ENCODE data around the gene SLC44A1. TPM values are rescaled to one million over a fixed set of nuclear protein-coding genes. Genes with fewer than 3 reads are reported as not detected.
A peak's percentile ranks its signal among the peaks of the same experiment; 100 is the strongest.

Gene SLC44A1
- total RNA-seq, 1 experiment from 2014 or later = 25.0 TPM

GRCh38 chr9:105406369-105406768 lies 161.9 kb downstream of the SLC44A1 start:
- in situ Hi-C loops (cut with HindIII; ENCODE audit: low sequenced_read_pairs) = no loop called here
- no peak for DNase-seq (ENCODE audit: low spot score)

DNA sequence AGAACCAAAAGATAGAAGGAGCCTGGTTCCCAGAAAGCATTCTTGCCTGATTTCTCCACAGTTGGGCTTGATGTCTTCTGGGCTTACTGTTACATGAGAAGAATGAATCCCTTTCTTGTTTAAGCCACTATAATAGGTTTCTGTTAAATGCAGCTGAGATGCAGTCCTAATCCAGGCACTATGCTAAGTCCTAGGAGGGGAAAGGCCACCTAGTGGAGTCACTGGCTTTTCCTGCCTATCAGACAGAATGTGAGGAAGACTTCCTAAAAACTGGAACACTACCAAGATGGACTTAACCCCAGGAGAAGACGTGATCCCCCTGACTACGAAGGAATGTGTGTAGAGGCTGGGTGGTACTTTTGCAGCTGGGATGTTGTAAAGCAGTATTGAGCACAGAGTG lies 169.1 kb downstream of the SLC44A1 start:
- in situ Hi-C loops (cut with HindIII; ENCODE audit: low sequenced_read_pairs) = no loop called here
- DNase-seq (ENCODE audit: low spot score) = peak; percentile 32

- DNase-seq (ENCODE audit: low spot score) = peak; percentile 74
- in situ Hi-C loops (cut with HindIII; ENCODE audit: low sequenced_read_pairs) = no loop called here
These were observed 170.7 kb downstream of the SLC44A1 start for GRCh38 chr9:105414947-105415661.

- DNase-seq (ENCODE audit: low spot score) = no peak
- in situ Hi-C loops (cut with HindIII; ENCODE audit: low sequenced_read_pairs) = no loop called here
These were observed 171.2 kb downstream of the SLC44A1 start for GRCh38 chr9:105415662-105415980.

DNA sequence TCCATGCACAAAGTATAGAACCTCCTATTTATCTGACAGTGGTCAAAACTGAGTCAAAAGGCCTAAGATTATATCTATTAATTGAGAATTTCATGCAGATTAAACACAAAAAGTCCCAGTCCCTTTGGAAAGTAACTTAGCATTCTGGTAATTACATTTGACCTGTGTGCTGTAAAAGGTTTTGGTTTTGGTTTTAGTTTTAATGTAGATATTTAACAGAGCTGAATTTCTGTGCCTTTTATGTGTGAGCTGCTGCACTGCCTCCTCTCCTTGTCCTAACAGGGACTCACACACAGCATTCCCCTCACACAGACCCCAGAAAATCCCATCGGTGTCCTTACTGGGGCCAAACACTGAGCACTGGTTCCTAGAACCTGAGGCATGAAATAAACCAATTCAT lies 172.4 kb downstream of the SLC44A1 start:
- in situ Hi-C loops (cut with HindIII; ENCODE audit: low sequenced_read_pairs) = no loop called here
- DNase-seq (ENCODE audit: low spot score) = no peak

DNA sequence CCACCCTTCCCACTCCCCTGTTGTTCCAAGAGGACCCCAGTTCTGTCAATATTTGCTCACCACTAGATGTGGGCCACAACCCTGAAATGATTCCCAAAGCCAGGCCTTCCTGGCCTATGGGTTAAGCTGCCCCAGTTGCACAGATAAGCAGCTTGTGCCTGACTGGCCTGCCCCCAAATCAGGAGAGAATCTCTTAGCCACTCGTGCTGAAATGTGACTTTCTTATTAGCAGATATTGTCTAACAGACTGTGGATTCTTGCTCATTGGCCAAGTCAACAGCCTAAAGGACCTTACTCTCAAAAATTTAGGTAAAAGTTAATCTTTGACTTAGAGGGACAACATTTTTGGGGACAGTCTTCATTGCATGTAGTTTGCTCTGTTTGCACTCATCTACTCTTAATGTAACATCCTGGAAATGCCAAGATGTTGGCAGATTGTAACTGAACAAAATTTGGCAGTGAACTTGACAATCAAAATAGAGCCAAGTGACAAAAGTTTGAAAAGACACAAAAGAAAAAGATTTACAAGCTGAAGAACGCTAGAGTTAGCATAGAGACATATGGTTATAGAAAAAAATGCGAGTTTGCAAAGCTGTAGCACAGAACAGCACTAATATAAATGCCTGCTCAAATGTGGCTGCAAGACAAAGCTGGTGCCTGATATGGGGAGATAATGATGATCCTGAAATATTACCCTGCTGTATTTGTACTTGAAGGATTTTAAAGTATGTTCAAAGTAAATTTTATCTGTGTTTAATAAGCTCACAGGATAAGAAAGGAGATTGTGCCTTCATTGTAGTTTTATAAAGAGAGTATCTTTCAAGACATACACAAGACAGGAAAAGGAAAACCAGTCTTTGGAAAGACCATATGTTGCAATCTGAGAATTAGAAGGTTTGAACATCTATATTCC lies 174.4 kb downstream of the SLC44A1 start:
- in situ Hi-C loops (cut with HindIII; ENCODE audit: low sequenced_read_pairs) = no loop called here
- no peak for DNase-seq (ENCODE audit: low spot score)

- DNase-seq (ENCODE audit: low spot score) = no peak
- in situ Hi-C loops (cut with HindIII; ENCODE audit: low sequenced_read_pairs) = no loop called here
These were observed 175.6 kb downstream of the SLC44A1 start for GRCh38 chr9:105419816-105420597.

- no peak for DNase-seq (ENCODE audit: low spot score)
- in situ Hi-C loops (cut with HindIII; ENCODE audit: low sequenced_read_pairs) = no loop called here
These were observed 176.7 kb downstream of the SLC44A1 start for GRCh38 chr9:105421154-105421553.

GRCh38 chr9:105421864-105422263 lies 177.4 kb downstream of the SLC44A1 start:
- no peak for DNase-seq (ENCODE audit: low spot score)
- in situ Hi-C loops (cut with HindIII; ENCODE audit: low sequenced_read_pairs) = no loop called here

GRCh38 chr9:105425816-105426433 lies 181.5 kb downstream of the SLC44A1 start:
- in situ Hi-C loops (cut with HindIII; ENCODE audit: low sequenced_read_pairs) = no loop called here
- DNase-seq (ENCODE audit: low spot score) = peak; percentile 22

- DNase-seq (ENCODE audit: low spot score) = no peak
These were observed 182.2 kb downstream of the SLC44A1 start for GRCh38 chr9:105426657-105427056.

DNA sequence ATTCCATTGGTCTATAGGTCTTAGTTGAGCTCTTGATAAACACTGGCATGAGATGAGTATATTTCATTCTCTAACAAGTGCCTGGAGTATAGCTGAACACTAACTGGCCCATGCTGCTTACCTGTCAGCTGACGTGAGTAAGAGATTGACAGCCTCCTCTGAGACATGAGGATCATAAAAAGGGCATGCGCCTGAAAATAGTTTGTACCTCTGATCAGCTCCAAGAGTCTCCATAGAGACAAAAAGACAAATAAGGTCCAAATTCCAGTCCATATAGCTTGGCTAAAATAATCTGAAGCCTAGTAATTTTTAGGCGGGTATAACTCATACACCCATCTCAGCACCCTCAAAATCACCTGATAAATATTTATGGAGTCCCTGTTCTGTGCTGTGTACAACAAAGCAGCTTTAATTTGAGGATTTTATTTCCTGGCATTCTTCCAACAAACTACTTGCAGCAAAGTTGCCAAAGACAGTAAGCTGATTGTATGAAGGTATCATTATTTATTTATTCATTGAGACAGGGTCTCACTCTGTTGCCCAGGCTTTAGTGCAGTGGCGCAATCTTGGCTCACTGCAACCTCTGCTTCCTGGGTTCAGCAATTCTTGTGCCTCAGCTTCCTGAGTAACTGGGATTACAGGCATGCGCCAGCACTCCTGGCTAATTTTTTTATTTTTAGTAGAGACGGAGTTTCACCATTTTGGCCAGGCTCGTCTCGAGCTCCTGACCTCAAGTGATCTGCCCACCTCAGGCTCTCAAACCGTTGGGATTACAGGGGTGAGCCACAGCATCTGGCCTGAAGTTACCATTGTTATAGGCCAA lies 187.2 kb downstream of the SLC44A1 start:
- in situ Hi-C loops (cut with HindIII; ENCODE audit: low sequenced_read_pairs) = no loop called here
- DNase-seq (ENCODE audit: low spot score) = no peak

More at GRCh38 chr9:105426657-105427056, 182.2 kb downstream of the SLC44A1 start:
- in situ Hi-C loops (cut with HindIII; ENCODE audit: low sequenced_read_pairs) = no loop called here

- in situ Hi-C loops (cut with HindIII; ENCODE audit: low sequenced_read_pairs) = no loop called here
- DNase-seq (ENCODE audit: low spot score) = no peak
These were observed 187.9 kb downstream of the SLC44A1 start for GRCh38 chr9:105432247-105432842.

GRCh38 chr9:105435453-105435852 lies 191.0 kb downstream of the SLC44A1 start:
- in situ Hi-C loops (cut with HindIII; ENCODE audit: low sequenced_read_pairs) = no loop called here
- DNase-seq (ENCODE audit: low spot score) = no peak

GRCh38 chr9:105436783-105437182 lies 192.3 kb downstream of the SLC44A1 start:
- in situ Hi-C loops (cut with HindIII; ENCODE audit: low sequenced_read_pairs) = no loop called here
- no peak for DNase-seq (ENCODE audit: low spot score)

DNA sequence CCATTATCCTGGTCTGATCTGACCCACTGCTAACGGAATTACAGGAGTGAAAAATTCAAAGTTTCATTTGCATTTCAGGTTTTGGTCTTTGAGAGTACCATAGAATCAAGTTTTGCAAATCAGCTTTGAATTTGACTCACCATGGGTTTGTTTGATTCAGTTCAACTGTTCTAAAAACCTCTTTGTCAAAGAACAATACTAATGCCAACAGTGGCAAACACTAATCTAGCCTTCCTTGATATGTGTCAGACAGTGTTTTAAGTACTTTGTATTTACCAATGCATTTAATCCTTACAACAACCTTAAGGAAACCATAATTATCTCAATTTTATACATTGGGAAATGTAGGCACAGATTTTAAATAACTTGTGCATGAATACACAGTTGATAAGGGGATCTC lies 193.3 kb downstream of the SLC44A1 start:
- DNase-seq (ENCODE audit: low spot score) = no peak
- in situ Hi-C loops (cut with HindIII; ENCODE audit: low sequenced_read_pairs) = no loop called here

DNA sequence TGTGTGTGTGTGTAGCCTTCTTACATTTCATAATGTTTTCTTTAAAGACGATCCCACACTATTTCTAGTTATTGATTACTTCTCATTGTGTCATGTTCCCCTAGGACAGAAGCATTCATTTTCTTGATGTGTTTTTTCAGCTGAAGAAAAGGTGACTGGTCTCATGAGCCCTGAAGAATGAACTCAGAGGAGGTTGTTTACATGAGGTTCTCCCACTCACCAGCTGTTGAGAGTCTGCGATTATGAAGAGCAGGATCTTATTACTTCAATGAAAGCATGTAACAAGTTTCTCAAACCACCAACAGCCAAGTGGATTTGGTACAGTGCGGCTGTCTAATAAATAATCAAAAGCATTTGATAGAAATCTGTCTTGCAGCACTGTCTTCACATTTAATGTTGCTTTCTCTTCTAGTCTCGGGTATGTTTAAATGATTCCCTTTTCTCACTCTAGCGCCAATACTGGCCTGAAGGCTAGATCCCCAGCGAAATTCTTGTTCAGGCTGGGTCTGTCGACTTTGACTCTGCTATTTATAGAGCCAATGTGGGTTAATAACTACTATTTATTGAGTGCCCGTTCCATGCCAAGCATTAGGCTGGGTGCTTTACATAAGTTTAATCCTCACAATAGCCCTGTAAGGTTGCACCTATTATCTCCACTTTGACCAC lies 193.8 kb downstream of the SLC44A1 start:
- in situ Hi-C loops (cut with HindIII; ENCODE audit: low sequenced_read_pairs) = no loop called here
- DNase-seq (ENCODE audit: low spot score) = no peak

GRCh38 chr9:105439428-105439827 lies 195.0 kb downstream of the SLC44A1 start:
- in situ Hi-C loops (cut with HindIII; ENCODE audit: low sequenced_read_pairs) = no loop called here
- DNase-seq (ENCODE audit: low spot score) = no peak
